ENCODE measurements around the gene XRCC3. TPM values are rescaled to one million over a fixed set of nuclear protein-coding genes. Genes with fewer than 3 reads are reported as not detected.

XRCC3 gene
- total RNA-seq, 1 experiment from 2014 or later: 61.3 TPM

DNA sequence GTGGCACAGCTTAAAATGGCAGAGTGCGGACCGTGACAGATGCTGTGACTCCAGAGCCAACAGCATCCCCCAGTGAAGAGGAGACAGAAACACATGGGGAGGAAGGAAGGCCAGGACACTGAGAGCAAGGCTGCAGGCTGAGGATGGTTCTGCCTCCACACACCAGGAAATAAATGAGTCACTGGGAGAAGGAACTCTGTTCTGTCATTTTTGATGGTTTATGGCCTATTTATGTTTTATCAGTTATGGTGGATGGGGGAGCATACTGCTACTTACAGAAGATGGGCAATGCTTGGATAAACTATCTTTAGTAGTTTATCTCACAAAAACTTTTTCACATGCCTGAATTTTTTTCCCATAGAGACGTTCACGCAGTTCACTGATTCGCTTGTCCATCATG, 34.2 kb upstream of the XRCC3 start:
- intact Hi-C loops (cut with micrococcal nuclease): no loop called here

GRCh38 chr14:103748534-103748857, 33.2 kb upstream of the XRCC3 start:
- Histone ChIP-seq H3K4me1 (ENCODE audit: insufficient read depth, low read length) (peaks cover 9% of the 10 kb centered on the region), H3K36me3 (ENCODE audit: low read depth, low read length) (no peaks in the 10 kb centered on the region; the same call in 1 of the 2 replicates), H4K20me1 (ENCODE audit: low read length) (no peaks in the 10 kb centered on the region), H3K9ac (ENCODE audit: low read length) (no peak overlapping the region), H2AFZ (ENCODE audit: low read length) (no peak overlapping the region), H3K79me2 (ENCODE audit: low read length) (no peaks in the 10 kb centered on the region), H3K27ac (ENCODE audit: low read length) (no peak overlapping the region), H3K9me2 (replicated peaks; ENCODE audit: low read length) (no peaks in the 10 kb centered on the region), H3F3A (ENCODE audit: low read length, unreplicated experiment) (no peaks in the 10 kb centered on the region), H3K27me3 (ENCODE audit: low read length) (no peaks in the 10 kb centered on the region), H3K4me3 (ENCODE audit: low read length) (no peak overlapping the region), H3K4me2 (ENCODE audit: low read length) (no peak overlapping the region), H3K9me3 (ENCODE audit: low read length) (no peaks in the 10 kb centered on the region)
- ATAC-seq: no peak
- no TSS peak for BruUV-seq (replicated peaks)
- ChIA-PET CTCF (no interaction called here), POLR2A (ENCODE audit: unreplicated experiment) (no interaction called here)
- TF ChIP-seq EZH2 (IDR thresholded peaks at IDR 0.05; ENCODE audit: low read length, unreplicated experiment): no peak
- TF ChIP-seq, protein P1, sequence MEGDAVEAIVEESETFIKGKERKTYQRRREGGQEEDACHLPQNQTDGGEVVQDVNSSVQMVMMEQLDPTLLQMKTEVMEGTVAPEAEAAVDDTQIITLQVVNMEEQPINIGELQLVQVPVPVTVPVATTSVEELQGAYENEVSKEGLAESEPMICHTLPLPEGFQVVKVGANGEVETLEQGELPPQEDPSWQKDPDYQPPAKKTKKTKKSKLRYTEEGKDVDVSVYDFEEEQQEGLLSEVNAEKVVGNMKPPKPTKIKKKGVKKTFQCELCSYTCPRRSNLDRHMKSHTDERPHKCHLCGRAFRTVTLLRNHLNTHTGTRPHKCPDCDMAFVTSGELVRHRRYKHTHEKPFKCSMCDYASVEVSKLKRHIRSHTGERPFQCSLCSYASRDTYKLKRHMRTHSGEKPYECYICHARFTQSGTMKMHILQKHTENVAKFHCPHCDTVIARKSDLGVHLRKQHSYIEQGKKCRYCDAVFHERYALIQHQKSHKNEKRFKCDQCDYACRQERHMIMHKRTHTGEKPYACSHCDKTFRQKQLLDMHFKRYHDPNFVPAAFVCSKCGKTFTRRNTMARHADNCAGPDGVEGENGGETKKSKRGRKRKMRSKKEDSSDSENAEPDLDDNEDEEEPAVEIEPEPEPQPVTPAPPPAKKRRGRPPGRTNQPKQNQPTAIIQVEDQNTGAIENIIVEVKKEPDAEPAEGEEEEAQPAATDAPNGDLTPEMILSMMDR (conservative IDR thresholded peaks at IDR 0.05; ENCODE audit: low read depth, low read length): no peak
- no peak for TF ChIP-seq EZH2phosphoT487 (IDR thresholded peaks at IDR 0.05; ENCODE audit: borderline replicate concordance, low read length)
- intact Hi-C loops (cut with micrococcal nuclease): no loop called here
- no peak for DNase-seq

More for the DNA sequence above, 34.2 kb upstream of the XRCC3 start:
- Histone ChIP-seq H3K27me3 (ENCODE audit: low read length) (no peaks in the 10 kb centered on the region), H3K79me2 (ENCODE audit: low read length) (no peaks in the 10 kb centered on the region), H3K4me1 (ENCODE audit: insufficient read depth, low read length) (peaks cover 13% of the 10 kb centered on the region), H3K4me3 (ENCODE audit: low read length) (no peak overlapping the region), H3K9ac (ENCODE audit: low read length) (no peak overlapping the region), H3K9me2 (replicated peaks; ENCODE audit: low read length) (no peaks in the 10 kb centered on the region), H4K20me1 (ENCODE audit: low read length) (no peaks in the 10 kb centered on the region), H2AFZ (ENCODE audit: low read length) (no peak overlapping the region), H3F3A (ENCODE audit: low read length, unreplicated experiment) (no peaks in the 10 kb centered on the region), H3K4me2 (ENCODE audit: low read length) (no peak overlapping the region), H3K27ac (ENCODE audit: low read length) (no peak overlapping the region), H3K36me3 (ENCODE audit: low read depth, low read length) (no peaks in the 10 kb centered on the region; the same call in 1 of the 2 replicates), H3K9me3 (ENCODE audit: low read length) (no peaks in the 10 kb centered on the region)
- ChIA-PET POLR2A (ENCODE audit: unreplicated experiment) (no interaction called here), CTCF (no interaction called here)
- DNase-seq: no peak
- no peak; the same call in 1 of the 2 replicates for ATAC-seq
- no TSS peak for BruUV-seq (replicated peaks)
- TF ChIP-seq EZH2 (IDR thresholded peaks at IDR 0.05; ENCODE audit: low read length, unreplicated experiment): no peak
- no peak for TF ChIP-seq EZH2phosphoT487 (IDR thresholded peaks at IDR 0.05; ENCODE audit: borderline replicate concordance, low read length)
- TF ChIP-seq, protein P1 (conservative IDR thresholded peaks at IDR 0.05; ENCODE audit: low read depth, low read length): no peak

DNA sequence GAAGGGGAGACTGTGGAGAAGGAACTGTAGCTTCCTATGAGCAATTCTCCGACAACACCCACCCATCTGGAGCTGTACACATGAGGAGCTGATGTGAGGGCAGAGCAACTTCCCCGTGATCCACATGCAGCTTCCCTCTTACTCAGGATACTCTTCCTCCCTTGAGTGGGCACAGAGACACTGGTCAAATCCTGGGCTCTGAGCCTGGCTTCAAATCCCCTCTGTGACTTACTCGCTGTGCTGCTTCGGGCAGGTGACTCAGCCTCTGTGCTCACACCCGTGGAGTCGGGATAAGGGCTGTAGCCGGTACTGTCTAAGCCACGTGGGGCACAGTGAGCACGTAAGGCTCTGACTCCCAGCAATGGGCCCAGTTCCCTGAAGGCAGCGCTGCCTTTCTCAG, 31.4 kb upstream of the XRCC3 start:
- no TSS peak for BruUV-seq (replicated peaks)
- H4K20me1 ChIP-seq (ENCODE audit: low read length): no peaks in the 10 kb centered on the region
- no peak overlapping the region for H3K4me2 ChIP-seq (ENCODE audit: low read length)
- H3K4me1 ChIP-seq (ENCODE audit: insufficient read depth, low read length): no peaks in the 10 kb centered on the region; the same call in 1 of the 2 replicates
- no peak overlapping the region for H2AFZ ChIP-seq (ENCODE audit: low read length)
- POLR2A ChIA-PET (ENCODE audit: unreplicated experiment): no interaction called here
- no peak overlapping the region for H3K4me3 ChIP-seq (ENCODE audit: low read length)
- intact Hi-C loops (cut with micrococcal nuclease): no loop called here
- no peak overlapping the region for H3K9ac ChIP-seq (ENCODE audit: low read length)
- peaks cover 6% of the 10 kb centered on the region; the same call in 1 of the 2 replicates for H3K36me3 ChIP-seq (ENCODE audit: low read depth, low read length)
- TF ChIP-seq EZH2phosphoT487 (IDR thresholded peaks at IDR 0.05; ENCODE audit: borderline replicate concordance, low read length): no peak
- TF ChIP-seq EZH2 (IDR thresholded peaks at IDR 0.05; ENCODE audit: low read length, unreplicated experiment): no peak
- TF ChIP-seq, protein P1 (conservative IDR thresholded peaks at IDR 0.05; ENCODE audit: low read depth, low read length): no peak
- H3K27ac ChIP-seq (ENCODE audit: low read length): no peak overlapping the region
- no peaks in the 10 kb centered on the region for H3K79me2 ChIP-seq (ENCODE audit: low read length)
- H3K9me2 ChIP-seq (replicated peaks; ENCODE audit: low read length): no peaks in the 10 kb centered on the region
- H3K9me3 ChIP-seq (ENCODE audit: low read length): no peaks in the 10 kb centered on the region
- DNase-seq: peak; percentile 57
- CTCF ChIA-PET: no interaction called here
- no peaks in the 10 kb centered on the region for H3K27me3 ChIP-seq (ENCODE audit: low read length)
- H3F3A ChIP-seq (ENCODE audit: low read length, unreplicated experiment): no peaks in the 10 kb centered on the region
- ATAC-seq: peak; percentile 98
